ENCODE measurements around the gene ST8SIA4.

- TF ChIP-seq CTCF (conservative IDR thresholded peaks at IDR 0.05 in 1 of 2, IDR thresholded peaks at IDR 0.05 in 1 of 2; ENCODE audit: extremely low read depth in 1 of 2, insufficient read depth in 1 of 2, low read depth in 1 of 2, low read length in 2 of 2) (no peak), EZH2 (IDR thresholded peaks at IDR 0.05; ENCODE audit: borderline replicate concordance, low read length) (no peak)
Measured at GRCh38 chr5:100791391-100791790, 111.7 kb downstream of the ST8SIA4 start.
